Midbrain (tissue), 1 donor: ENCODE data around the gene FA2H.
A peak's percentile ranks its signal among the peaks of the same experiment; 100 is the strongest.
"Not testable (repeated sequence)": the region's sequence is repeated elsewhere in the genome, so short reads cannot be mapped to it uniquely, and the experiment has no call there.

Source experiments
- DNase-seq: peaks from one replicate; lab custom pipeline; 2025; lab: John Stamatoyannopoulos, UW

FA2H gene

DNA sequence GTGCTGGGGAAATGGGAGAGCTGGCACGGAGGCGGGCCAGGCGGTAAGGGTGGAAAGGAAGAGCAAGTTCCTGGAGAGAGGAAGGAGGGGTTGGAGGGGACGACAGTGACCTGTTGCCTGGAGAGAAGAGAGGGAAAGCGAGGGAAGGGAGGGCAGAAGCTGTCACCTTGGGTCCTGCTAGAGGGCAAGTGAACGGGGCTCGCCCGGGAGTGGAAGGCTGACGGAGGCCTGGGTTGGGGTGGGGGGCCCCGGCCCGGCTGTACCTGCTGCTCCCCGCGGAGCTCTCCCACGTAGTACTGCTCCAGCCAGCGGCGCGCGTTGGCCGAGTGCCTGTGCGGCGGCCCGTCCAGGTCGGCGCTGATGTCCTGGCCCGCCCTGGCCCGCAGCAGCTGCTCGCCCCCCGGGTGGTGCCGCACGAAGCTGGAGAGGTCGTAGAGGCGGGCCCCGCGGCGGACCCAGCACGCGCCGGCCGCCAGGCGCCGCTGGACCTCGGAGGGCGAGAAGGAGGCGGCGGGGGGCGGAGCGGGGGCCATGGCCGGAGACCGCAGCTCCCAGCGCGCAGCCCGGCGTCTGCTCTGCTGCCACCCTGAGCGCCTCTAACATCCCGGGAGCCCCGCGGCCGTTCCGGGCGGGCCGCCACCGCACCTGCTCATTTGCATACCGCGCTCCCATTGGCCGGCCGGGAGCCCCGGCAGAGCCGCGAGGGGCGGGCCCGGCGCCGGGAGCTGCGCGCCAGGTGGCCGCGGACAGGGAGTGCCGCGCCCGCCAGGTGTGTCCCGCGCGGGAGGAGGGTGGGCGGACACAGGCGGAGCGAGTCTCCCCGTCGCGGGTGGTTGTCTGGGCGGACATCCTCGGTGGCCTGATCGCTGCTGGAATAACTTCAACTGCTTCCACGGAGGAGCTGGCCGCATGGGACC lies at the start of gene FA2H:
TSS of gene FA2H (minus strand) at position 598 of the 917 bp plus-strand sequence. CDS start at position 533, 65 bp downstream.
- DNase-seq: peak; percentile 88

GRCh38 chr16:74817851-74818250 lies 43.2 kb upstream of the FA2H start:
- no peak for DNase-seq

- DNase-seq: peak; percentile 83
These were observed 38.6 kb upstream of the FA2H start for GRCh38 chr16:74813109-74813641.

DNA sequence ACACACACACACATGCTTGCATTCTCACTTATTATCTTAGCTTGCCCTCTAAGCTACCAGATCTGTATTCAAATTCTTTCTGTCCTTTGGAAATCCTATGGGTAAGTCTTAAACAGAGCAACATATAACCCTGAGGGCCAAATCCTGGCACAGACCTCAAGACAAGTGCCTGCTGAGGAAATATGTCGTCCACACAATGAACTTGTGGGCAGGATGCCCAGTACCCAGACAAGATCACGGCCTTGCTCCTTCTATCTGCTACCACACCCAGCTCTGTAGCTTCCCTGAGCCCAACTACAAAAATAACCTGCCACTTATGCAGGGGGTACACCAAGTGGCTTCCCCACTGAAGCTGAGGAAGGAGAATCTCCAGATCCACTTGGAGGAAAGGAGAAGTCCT lies 37.3 kb upstream of the FA2H start:
- DNase-seq: no peak

DNA sequence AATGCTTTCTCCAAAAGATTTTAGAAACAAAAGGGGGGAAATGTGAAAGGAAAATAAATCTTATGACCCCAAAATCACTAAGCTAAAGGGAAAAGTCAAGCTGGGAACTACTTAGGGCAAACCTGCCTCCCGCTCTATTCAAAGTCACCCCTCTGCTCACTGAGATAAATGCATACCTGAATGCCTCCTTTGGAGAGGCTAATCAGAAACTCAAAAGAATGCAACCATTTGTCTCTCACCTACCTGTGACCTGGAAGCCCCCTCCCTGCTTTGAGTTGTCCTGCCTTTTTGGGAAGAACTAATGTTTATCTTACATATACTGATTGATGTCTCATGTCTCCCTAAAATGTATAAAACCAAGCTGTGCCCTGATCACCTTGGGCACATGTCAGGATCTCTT lies 36.6 kb upstream of the FA2H start:
- not testable (repeated sequence) for DNase-seq

DNA sequence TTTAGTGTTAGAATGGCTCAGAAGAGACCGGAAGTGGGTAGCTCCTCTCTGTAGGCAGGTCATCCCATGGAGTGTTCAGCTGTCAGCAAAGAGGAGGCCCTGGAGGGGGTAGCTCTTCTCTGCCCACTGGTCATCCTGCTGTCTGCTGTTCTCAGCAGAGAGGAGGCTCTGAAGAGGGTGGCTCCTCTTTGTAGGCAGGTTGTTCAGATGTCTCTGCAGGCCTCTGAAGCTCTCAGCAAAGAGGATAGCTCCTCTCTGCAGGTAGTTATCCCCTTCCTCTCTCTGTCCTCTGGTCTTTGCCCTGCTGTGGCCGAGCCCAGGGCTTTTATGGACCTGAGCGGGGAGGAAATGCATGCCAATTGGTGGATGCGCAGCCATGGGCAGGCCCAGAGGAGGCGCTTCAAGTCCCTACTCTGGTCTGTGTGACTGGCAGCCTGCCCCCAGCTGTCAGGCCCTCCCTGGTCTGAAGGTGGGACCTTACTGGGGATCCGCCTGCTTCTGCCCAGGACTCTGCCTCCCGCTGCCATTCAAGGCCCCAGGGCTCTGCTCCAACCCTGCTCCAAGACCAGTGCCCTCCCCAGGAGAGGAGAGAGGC lies 32.5 kb upstream of the FA2H start:
- no peak for DNase-seq

DNA sequence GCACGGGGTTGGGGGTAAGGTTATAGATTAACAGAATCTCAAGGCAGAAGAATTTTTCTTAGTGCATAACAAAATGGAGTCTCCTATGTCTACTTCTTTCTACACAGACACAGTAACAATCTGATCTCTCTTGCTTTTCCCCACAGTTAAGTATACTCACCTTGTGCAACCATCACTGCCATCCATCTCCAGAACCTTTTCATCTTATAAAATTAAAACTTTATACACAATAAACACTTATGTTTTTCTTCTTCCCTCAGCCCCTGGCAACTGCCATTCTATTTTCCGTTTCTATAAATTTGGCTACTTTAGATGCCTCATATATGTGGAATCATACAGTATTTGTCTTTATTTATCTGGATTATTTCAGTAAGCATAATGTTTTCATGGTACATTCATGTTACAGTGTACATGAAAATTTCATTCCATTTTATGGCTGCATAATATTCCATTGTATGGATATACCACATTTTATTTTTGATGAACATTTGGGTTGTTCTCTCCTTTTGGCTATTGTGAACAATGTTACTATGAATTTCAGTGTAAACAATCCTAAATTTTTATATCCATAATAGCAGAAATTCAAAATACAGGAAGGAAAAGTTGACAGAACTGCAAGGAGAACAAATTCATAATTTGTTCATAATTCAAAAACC lies 25.7 kb upstream of the FA2H start:
- DNase-seq: no peak

GRCh38 chr16:74797414-74797813 lies 22.8 kb upstream of the FA2H start:
- DNase-seq: no peak

GRCh38 chr16:74795104-74795503 lies 20.5 kb upstream of the FA2H start:
- no peak for DNase-seq

DNA sequence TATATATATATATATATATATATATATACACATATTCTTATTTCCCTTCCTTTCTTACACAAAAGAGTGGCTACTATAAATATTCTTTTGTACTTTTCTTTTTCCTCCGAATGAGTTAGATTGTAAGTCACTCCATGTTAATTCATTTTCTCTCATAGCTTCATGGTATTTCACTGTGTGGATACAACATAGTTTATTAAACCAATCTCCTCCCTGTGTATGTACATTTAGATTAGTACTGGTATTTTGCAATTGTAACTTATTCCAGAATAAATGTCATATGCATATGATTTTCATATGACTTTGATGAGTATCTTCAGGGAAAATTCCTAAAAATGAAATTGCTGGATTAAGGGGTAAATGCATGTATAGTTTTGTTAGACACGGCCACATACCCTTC lies 20.0 kb upstream of the FA2H start:
- DNase-seq: no peak

DNA sequence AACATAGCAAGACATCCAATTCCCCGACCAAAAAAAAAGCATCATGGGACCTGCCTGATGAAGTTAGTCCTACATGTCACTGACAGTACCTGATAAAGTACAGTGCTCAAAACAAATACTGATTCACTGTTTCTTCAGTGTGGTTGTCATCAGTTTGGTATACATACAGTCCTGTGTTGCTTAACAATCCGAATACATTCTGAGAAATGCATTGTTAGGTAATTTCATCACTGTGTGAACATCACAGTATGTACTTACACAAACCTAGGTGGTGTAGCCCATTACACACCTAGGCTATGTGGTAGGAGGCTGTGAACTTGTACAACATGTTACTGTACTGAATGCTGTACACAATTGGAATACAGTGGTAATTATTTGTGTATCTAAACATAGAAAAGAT lies 19.0 kb upstream of the FA2H start:
- no peak for DNase-seq

- no peak for DNase-seq
These were observed 17.6 kb upstream of the FA2H start for GRCh38 chr16:74792225-74792624.

DNA sequence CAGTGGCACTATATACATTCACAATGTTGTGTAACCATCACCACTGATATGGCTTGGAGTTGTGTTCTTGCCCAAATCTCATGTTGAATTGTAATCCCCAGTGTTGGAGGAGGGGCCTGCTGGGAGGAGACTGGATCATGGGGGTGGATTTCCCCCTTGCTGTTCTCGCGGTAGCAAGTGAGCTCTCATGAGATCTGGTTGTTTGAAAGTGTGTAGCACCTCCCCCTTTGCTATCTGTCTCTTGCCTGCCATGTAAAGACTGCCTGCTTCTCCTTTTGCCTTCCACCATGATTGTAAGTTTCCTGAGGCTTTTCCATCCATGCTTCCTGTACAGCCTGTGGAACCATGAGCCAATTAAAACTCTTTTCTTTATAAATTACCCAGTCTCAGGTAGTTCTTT lies 17.1 kb upstream of the FA2H start:
- not testable (repeated sequence) for DNase-seq

GRCh38 chr16:74788108-74788507 lies 13.5 kb upstream of the FA2H start:
- DNase-seq: no peak

DNA sequence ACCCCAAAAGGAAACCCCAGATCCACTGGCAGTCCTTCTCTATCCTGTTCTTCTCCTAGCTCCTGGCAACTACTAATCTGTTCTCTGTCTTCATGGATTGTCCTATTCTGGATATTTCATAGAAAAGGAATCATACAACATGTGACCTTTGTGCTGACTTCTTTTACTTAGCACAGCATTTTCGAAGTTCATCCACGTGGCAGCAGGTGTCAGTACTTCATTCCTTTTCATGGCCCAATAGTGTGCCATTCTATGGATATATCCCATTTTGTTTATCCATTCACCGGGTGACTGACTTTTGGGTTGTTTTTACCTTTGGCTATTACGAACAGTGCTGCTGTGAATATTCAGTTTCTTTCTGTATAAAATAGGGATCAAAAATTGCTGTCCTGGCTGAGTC lies 10.4 kb upstream of the FA2H start:
- no peak for DNase-seq

- no peak for DNase-seq
These were observed 4.0 kb upstream of the FA2H start for GRCh38 chr16:74778646-74779045.

DNA sequence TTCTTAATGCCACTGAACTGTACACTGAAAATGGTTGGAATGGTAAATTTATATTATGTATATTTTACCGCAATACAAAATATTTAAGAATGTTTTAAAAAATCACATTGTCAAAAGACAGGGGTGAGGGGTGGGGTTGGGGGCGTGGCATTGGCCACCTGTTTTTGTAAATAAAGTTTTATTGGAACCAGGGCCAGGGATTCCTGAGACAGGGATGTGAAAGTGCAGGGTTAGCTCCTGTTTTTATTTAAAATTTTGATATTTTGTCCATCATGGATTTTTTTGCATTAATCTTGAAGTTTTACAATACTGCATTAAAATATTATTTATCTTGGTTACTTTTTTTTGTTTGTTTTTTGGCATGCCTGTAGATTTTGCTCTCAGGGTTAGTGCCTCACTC lies 2.3 kb upstream of the FA2H start:
- no peak for DNase-seq

DNA sequence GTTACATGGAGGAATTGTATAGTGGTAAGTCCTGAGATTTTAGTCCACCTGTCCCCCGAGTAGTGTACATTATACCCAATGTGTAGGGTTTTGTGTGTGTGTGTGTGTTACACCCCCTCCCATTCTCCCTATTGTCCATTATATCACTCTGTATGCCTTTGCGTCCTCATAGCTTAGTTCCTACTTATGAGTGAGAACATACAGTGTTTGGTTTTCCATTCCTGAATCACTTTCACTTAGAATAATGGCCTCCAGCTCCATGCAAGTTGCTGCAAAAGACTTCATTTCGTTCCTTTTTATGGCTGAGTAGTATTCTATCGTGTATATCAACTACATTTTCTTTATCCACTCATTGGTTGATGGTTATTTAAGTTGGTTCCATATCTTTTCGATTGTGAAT lies 635 bp upstream of the FA2H start:
- no peak for DNase-seq

GRCh38 chr16:74773446-74774222 lies 986 bp downstream of the FA2H start:
- DNase-seq: no peak

GRCh38 chr16:74771656-74772315 lies 2.8 kb downstream of the FA2H start:
- no peak for DNase-seq

DNA sequence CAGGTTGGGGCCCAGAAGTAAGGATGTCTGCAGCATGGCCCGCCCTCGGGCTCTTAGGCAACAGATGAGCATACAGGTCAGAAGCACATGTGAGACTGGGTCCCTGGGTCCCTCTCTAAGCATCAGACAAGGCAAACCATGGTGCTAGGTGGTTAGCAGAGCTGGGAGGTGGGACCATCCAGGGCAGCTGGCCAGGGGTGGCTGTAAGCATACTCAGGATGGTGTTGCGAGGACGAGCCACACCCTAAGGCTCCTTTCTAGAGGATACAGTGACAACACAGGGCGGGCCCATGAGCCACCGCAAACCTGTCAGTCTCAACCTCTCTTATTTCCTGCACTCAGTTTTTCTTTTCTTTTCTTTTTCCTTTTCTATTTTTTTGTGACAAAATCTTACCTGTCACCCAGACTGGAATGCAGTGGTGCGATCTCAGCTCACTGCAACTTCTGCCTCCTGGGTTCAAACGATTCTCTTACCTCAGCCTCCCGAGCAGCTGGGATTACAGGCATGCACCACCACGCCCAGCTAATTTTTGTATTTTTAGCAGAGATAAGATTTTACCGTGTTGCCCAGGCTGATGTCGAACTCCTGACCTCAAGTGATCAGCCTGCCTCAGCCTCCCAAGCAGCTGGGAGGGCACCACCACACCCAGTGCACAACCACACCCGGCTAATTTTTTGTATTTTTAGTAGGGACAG lies 3.6 kb downstream of the FA2H start:
- DNase-seq: no peak
